Left ventricle myocardium superior (tissue), 1 donor: ENCODE measurements around the gene SLC6A13. TPM values are rescaled to one million over a fixed set of nuclear protein-coding genes. Genes with fewer than 3 reads are reported as not detected.
"Not testable (repeated sequence)": the region's sequence is repeated elsewhere in the genome, so short reads cannot be mapped to it uniquely, and the experiment has no call there.

Source experiments
- ATAC-seq: fragments of 200-7000 bp; cut with Tn5 transposase; one replicate; pipeline ENCODE4 v1.9.1; 2020; ENCODE audit warnings: mild to moderate bottlenecking, moderate library complexity
- DNase-seq: peaks from one replicate; pipeline ENCODE4 v3.0.0-alpha.2; 2020
- intact Hi-C: fragments of 100-400 bp; cut with micrococcal nuclease; formaldehyde crosslinking; loops from one replicate; pipeline ENCODE4 v1.11.0; 2022
- total RNA-seq: library from RNA; stranded (reverse); fragmentation: NEBNext Ultra II Directional; extraction: Animal tissue kit (Norgen Biotek cat#: 25700); gene quantifications from one replicate; pipeline ENCODE4 v1.2.1, GENCODE V29; 2021
- donor health status: DM: no; HTN: yes; CAD: no; lungs with severe emphysema.

The SLC6A13 gene
- total RNA-seq, 1 donor from 2014 or later, result 1.9 TPM

GRCh38 chr12:187986-188909 lies 74.4 kb downstream of the SLC6A13 start:
- not testable (repeated sequence) for DNase-seq

GRCh38 chr12:186006-186625 lies 76.5 kb downstream of the SLC6A13 start:
- no peak for DNase-seq
- ATAC-seq, result no peak
- intact Hi-C loops, result no loop called here

More at GRCh38 chr12:187986-188909, 74.4 kb downstream of the SLC6A13 start:
- peak; percentile 15 for ATAC-seq
- intact Hi-C loops, result not testable (repeated sequence)

GRCh38 chr12:185576-185955 lies 77.1 kb downstream of the SLC6A13 start:
- no peak for DNase-seq
- no peak for ATAC-seq
- intact Hi-C loops, result no loop called here

GRCh38 chr12:184811-185575 lies 77.6 kb downstream of the SLC6A13 start:
- DNase-seq, result no peak
- ATAC-seq, result no peak
- intact Hi-C loops, result no loop called here

GRCh38 chr12:182381-182892 lies 80.2 kb downstream of the SLC6A13 start:
- intact Hi-C loops, result no loop called here
- ATAC-seq (peak; percentile 43), DNase-seq (no peak)

GRCh38 chr12:181921-182320 lies 80.7 kb downstream of the SLC6A13 start:
- no peak for ATAC-seq
- intact Hi-C loops, result no loop called here
- DNase-seq, result no peak

- intact Hi-C loops, result no loop called here
- DNase-seq (peak; percentile 57), ATAC-seq (peak; percentile 33)
These were observed 82.2 kb downstream of the SLC6A13 start for GRCh38 chr12:180445-180844.

- no peak for ATAC-seq
- intact Hi-C loops, result no loop called here
- peak; percentile 4 for DNase-seq
These were observed 82.8 kb downstream of the SLC6A13 start for GRCh38 chr12:179885-180284.

GRCh38 chr12:179131-179884 lies 83.3 kb downstream of the SLC6A13 start:
- intact Hi-C loops, result no loop called here
- ATAC-seq (peak; percentile 12), DNase-seq (peak; percentile 55)

GRCh38 chr12:178829-179109 lies 83.9 kb downstream of the SLC6A13 start:
- ATAC-seq, result no peak
- no peak for DNase-seq
- intact Hi-C loops, result no loop called here

- intact Hi-C loops, result no loop called here
- no peak for DNase-seq
- ATAC-seq, result no peak
These were observed 84.4 kb downstream of the SLC6A13 start for GRCh38 chr12:177980-178828.

- ATAC-seq, result no peak
- DNase-seq, result peak; percentile 34
- intact Hi-C loops, result no loop called here
These were observed 85.2 kb downstream of the SLC6A13 start for GRCh38 chr12:177336-177979.

GRCh38 chr12:176321-177181 lies 86.1 kb downstream of the SLC6A13 start:
- DNase-seq (peak; percentile 30), ATAC-seq (peak; percentile 65)
- intact Hi-C loops, result no loop called here

- intact Hi-C loops, result no loop called here
- DNase-seq (peak; percentile 19), ATAC-seq (no peak)
These were observed 86.9 kb downstream of the SLC6A13 start for GRCh38 chr12:175759-176158.

GRCh38 chr12:175250-175649 lies 87.4 kb downstream of the SLC6A13 start:
- peak; percentile 61 for ATAC-seq
- intact Hi-C loops, result no loop called here
- peak; percentile 81 for DNase-seq

GRCh38 chr12:174596-174995 lies 88.0 kb downstream of the SLC6A13 start:
- ATAC-seq (no peak), DNase-seq (no peak)
- intact Hi-C loops, result no loop called here

GRCh38 chr12:174124-174523 lies 88.5 kb downstream of the SLC6A13 start:
- DNase-seq (no peak), ATAC-seq (no peak)
- intact Hi-C loops, result no loop called here
